Hepatocyte (in vitro differentiated cells): Measurements from ENCODE around the gene LRRC10. TPM values are rescaled to one million over a fixed set of nuclear protein-coding genes. Genes with fewer than 3 reads are reported as not detected.

Experiments
- DNase-seq: peaks from one replicate; pipeline ENCODE4 v3.0.0-alpha.2; 2016; ENCODE audit warnings: low spot score
- H2AFZ ChIP-seq: fragments of 200-600 bp; sonication (generic); 2 replicates; pipeline ENCODE4 v1.6.0; 2016; ENCODE audit warnings: antibody characterized with exemption, mild to moderate bottlenecking
- H3K27ac ChIP-seq: fragments of 200-600 bp; sonication (generic); 2 replicates; pipeline ENCODE4 v1.5.1; 2016; ENCODE audit warnings: mild to moderate bottlenecking
- H3K27me3 ChIP-seq: fragments of 200-600 bp; sonication (generic); 2 replicates; pipeline ENCODE4 v1.6.1; 2016
- H3K36me3 ChIP-seq: fragments of 200-600 bp; sonication (generic); replicated peaks from 2 replicates; pipeline ENCODE4 v1.5.1; 2016; ENCODE audit warnings: low read depth; ENCODE audit not compliant: insufficient read depth
- H3K4me1 ChIP-seq: fragments of 200-600 bp; sonication (generic); 2 replicates; pipeline ENCODE4 v1.5.1; 2016; ENCODE audit warnings: mild to moderate bottlenecking, moderate library complexity; ENCODE audit not compliant: insufficient read depth
- H3K4me2 ChIP-seq: fragments of 200-600 bp; sonication (generic); 2 replicates; pipeline ENCODE4 v1.6.0; 2016
- H3K4me3 ChIP-seq: fragments of 200-600 bp; sonication (generic); 2 replicates; pipeline ENCODE4 v1.5.1; 2016; ENCODE audit warnings: mild to moderate bottlenecking
- H3K79me2 ChIP-seq: fragments of 200-600 bp; sonication (generic); 2 replicates; pipeline ENCODE4 v1.6.0; 2017; ENCODE audit warnings: mild to moderate bottlenecking
- H3K9me2 ChIP-seq: fragments of 200-600 bp; sonication (generic); replicated peaks from 2 replicates; pipeline ENCODE4 v1.6.0; 2017; ENCODE audit warnings: mild to moderate bottlenecking; ENCODE audit not compliant: insufficient read depth
- H3K9me3 ChIP-seq: fragments of 200-600 bp; sonication (generic); 2 replicates; pipeline ENCODE4 v1.5.1; 2016; ENCODE audit warnings: low read depth, mild to moderate bottlenecking
- H4K20me1 ChIP-seq: fragments of 200-600 bp; sonication (generic); 2 replicates; pipeline ENCODE4 v1.6.0; 2016; ENCODE audit warnings: mild to moderate bottlenecking; ENCODE audit not compliant: insufficient read depth, poor library complexity, severe bottlenecking
- CTCF ChIP-seq: fragments of 200-600 bp; sonication (generic); IDR thresholded peaks from 2 replicates; pipeline ENCODE4 v1.5.1; 2016; ENCODE audit warnings: antibody characterized with exemption, mild to moderate bottlenecking; ENCODE audit not compliant: poor library complexity
- EZH2 ChIP-seq: fragments of 200-600 bp; sonication (generic); IDR thresholded peaks from 2 replicates; pipeline ENCODE4 v1.6.1; 2016; ENCODE audit warnings: antibody characterized with exemption, mild to moderate bottlenecking, borderline replicate concordance
- EZH2phosphoT487 ChIP-seq: fragments of 200-600 bp; sonication (generic); IDR thresholded peaks from one replicate; pipeline ENCODE4 v1.6.1; 2018; ENCODE audit warnings: antibody characterized with exemption, mild to moderate bottlenecking, low read depth, moderate library complexity; ENCODE audit not compliant: unreplicated experiment, severe bottlenecking
- WGBS: methylation state at CpG from one replicate; pipeline ENCODE4 v1.1.6; 2016; ENCODE audit warnings: low lambda C conversion rate; ENCODE audit errors: missing lambda C conversion rate; 5-methylcytosine and 5-hydroxymethylcytosine counted together
- polyA plus RNA-seq: library from polyadenylated mRNA; unstranded; fragments of >200 nt; fragmentation: Nextera tagmentation; extraction: Ambion mirVana; gene quantifications from 2 replicates; pipeline ENCODE4 v1.2.1, GENCODE V29; 2016
- total RNA-seq: library from RNA; depleted of rRNA; stranded (reverse); fragments of >200 nt; gene quantifications from 2 replicates; pipeline ENCODE4 v1.2.3, GENCODE V29; 2014

Gene LRRC10
- total and polyA plus RNA-seq, 2 experiments from 2014 or later: not detected

GRCh38 chr12:69649529-69649928 lies 38.8 kb upstream of the LRRC10 start:
- H3K4me2 ChIP-seq: no peak overlapping the region
- WGBS: 63% methylated on average over 4 of the region's 4 CpGs

GRCh38 chr12:69648476-69648875 lies 37.8 kb upstream of the LRRC10 start:
- no peak overlapping the region for H3K27ac ChIP-seq
- no peaks in the 10 kb centered on the region for H3K4me1 ChIP-seq
- H3K9me2 ChIP-seq: no peaks in the 10 kb centered on the region
- no peaks in the 10 kb centered on the region for H3K79me2 ChIP-seq
- no peak for TF ChIP-seq EZH2phosphoT487
- TF ChIP-seq EZH2: no peak
- TF ChIP-seq CTCF: no peak
- no peaks in the 10 kb centered on the region for H3K27me3 ChIP-seq
- H3K4me2 ChIP-seq: no peak overlapping the region
- DNase-seq: peak; percentile 44
- no peaks in the 10 kb centered on the region for H4K20me1 ChIP-seq
- WGBS: 78% methylated on average over 3 of the region's 3 CpGs
- H3K9me3 ChIP-seq: no peaks in the 10 kb centered on the region
- no peak overlapping the region for H3K4me3 ChIP-seq
- H2AFZ ChIP-seq: no peak overlapping the region
- H3K36me3 ChIP-seq: no peaks in the 10 kb centered on the region

More at GRCh38 chr12:69649529-69649928, 38.8 kb upstream of the LRRC10 start:
- no peaks in the 10 kb centered on the region for H3K9me3 ChIP-seq
- H3K27ac ChIP-seq: no peak overlapping the region
- no peak for DNase-seq
- H3K9me2 ChIP-seq: no peaks in the 10 kb centered on the region
- H4K20me1 ChIP-seq: no peaks in the 10 kb centered on the region
- TF ChIP-seq EZH2phosphoT487 (no peak), CTCF (no peak), EZH2 (no peak)
- H3K27me3 ChIP-seq: no peaks in the 10 kb centered on the region
- H2AFZ ChIP-seq: no peak overlapping the region
- no peaks in the 10 kb centered on the region for H3K36me3 ChIP-seq
- no peak overlapping the region for H3K4me3 ChIP-seq
- no peaks in the 10 kb centered on the region for H3K4me1 ChIP-seq
- no peaks in the 10 kb centered on the region for H3K79me2 ChIP-seq

- Histone ChIP-seq H4K20me1 (no peaks in the 10 kb centered on the region), H3K4me2 (no peak overlapping the region), H3K9me2 (no peaks in the 10 kb centered on the region), H3K36me3 (no peaks in the 10 kb centered on the region), H3K79me2 (no peaks in the 10 kb centered on the region), H3K4me3 (no peak overlapping the region), H3K4me1 (no peaks in the 10 kb centered on the region), H3K27ac (no peak overlapping the region), H3K9me3 (no peaks in the 10 kb centered on the region), H3K27me3 (no peaks in the 10 kb centered on the region), H2AFZ (no peak overlapping the region)
- DNase-seq: no peak
- TF ChIP-seq EZH2: no peak
- no peak for TF ChIP-seq EZH2phosphoT487
- no peak for TF ChIP-seq CTCF
- 77% methylated on average over 4 of the region's 4 CpGs for WGBS
Observed at GRCh38 chr12:69647178-69647577, 36.5 kb upstream of the LRRC10 start.

GRCh38 chr12:69645031-69645430 lies 34.3 kb upstream of the LRRC10 start:
- no peaks in the 10 kb centered on the region for H3K79me2 ChIP-seq
- H3K36me3 ChIP-seq: no peaks in the 10 kb centered on the region
- H3K4me1 ChIP-seq: no peaks in the 10 kb centered on the region
- H3K4me3 ChIP-seq: no peak overlapping the region
- H3K27ac ChIP-seq: no peak overlapping the region
- H4K20me1 ChIP-seq: no peaks in the 10 kb centered on the region
- TF ChIP-seq EZH2 (no peak), CTCF (no peak), EZH2phosphoT487 (no peak)
- DNase-seq: no peak
- H3K9me3 ChIP-seq: no peaks in the 10 kb centered on the region
- 78% methylated on average over 2 of the region's 2 CpGs for WGBS
- no peak overlapping the region for H3K4me2 ChIP-seq
- no peaks in the 10 kb centered on the region for H3K9me2 ChIP-seq
- no peak overlapping the region for H2AFZ ChIP-seq
- no peaks in the 10 kb centered on the region for H3K27me3 ChIP-seq
